Fibroblast of gingiva (primary cell): ENCODE measurements around the gene ARHGAP32.
A peak's percentile ranks its signal among the peaks of the same experiment; 100 is the strongest.
"Not testable (repeated sequence)": the region's sequence is repeated elsewhere in the genome, so short reads cannot be mapped to it uniquely, and the experiment has no call there.

Source experiments
- DNase-seq: peaks from one replicate; pipeline ENCODE4 v3.0.0-alpha.2; 2011; ENCODE audit warnings: low read depth

Gene ARHGAP32

GRCh38 chr11:129034001-129034400, 158.1 kb downstream of the ARHGAP32 start:
- DNase-seq: no peak

GRCh38 chr11:129023968-129024676, 168.0 kb downstream of the ARHGAP32 start:
- DNase-seq: no peak

DNA sequence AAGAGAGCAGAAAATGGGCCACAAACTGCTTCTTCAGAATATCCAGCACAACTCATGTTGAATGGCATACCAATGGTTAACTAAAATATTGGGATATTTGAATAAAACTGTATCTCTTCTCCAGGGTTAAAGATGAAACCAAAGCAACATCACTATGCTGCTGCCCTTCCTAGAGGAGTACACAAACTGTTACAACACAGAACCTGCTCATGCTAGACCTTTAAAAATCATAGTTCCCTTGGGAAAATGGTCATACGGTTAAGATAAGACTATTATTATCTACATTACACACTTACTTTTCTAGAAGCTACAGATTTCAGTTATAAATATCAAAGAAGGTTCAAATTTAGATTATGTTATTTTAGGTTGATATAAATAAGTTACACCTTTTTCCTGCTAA, 170.8 kb downstream of the ARHGAP32 start:
- no peak for DNase-seq

GRCh38 chr11:129018991-129019390, 173.1 kb downstream of the ARHGAP32 start:
- DNase-seq: no peak

- no peak for DNase-seq
These were observed 174.0 kb downstream of the ARHGAP32 start for GRCh38 chr11:129018126-129018525.

DNA sequence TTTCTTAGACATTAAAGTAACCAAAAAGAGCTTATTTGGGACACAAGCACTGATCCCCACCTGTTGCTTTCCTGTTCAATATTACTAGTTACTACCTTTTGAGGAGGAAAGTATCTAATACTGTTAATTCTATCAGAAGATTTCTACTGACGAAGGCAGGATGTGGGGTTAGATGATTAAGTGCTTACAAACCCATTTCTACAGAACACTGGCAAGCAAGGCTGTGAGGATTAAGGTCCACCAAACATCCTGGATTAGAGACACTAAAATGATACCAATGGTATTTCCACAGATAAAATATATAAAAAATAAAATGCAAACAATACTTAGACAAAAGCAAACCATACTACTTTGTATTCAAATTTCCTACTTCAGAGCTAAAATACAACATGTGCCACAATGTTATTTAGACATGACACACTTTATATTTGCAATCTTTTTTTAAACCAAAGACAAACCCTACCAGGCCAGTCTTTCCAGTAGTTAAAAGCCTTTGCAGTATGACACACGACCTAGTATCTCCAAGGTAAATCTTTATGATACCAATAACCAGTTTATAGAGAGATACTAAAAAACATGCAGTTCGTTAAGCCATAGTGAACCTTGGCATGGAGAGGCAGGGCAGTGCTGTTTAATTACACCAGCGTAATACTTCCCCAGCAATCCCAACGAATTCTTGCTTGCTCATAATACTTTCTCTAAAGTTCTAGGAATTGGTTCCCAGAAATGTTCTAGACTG, 178.2 kb downstream of the ARHGAP32 start:
- no peak for DNase-seq

- no peak for DNase-seq
These were observed 179.2 kb downstream of the ARHGAP32 start for GRCh38 chr11:129012880-129013279.

DNA sequence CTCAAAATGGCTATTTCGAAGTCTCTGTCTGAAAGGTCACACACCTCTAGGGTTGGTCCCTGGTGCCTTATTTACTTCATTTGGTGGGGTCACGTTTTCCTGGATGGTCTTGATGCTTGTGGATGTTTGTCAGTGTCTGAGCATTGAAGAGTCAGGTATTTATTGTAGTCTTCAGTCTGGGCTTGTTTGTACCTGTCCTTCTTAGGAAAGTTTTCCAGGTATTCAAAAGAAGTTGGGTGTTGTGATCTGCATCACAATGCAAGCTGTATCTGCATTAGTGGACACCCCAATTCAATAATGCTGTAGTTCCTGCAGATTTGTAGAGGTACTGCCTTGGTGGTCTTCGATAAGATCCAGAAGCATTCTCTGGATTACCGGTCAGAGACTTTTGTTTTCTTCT, 186.0 kb downstream of the ARHGAP32 start:
- DNase-seq: no peak

DNA sequence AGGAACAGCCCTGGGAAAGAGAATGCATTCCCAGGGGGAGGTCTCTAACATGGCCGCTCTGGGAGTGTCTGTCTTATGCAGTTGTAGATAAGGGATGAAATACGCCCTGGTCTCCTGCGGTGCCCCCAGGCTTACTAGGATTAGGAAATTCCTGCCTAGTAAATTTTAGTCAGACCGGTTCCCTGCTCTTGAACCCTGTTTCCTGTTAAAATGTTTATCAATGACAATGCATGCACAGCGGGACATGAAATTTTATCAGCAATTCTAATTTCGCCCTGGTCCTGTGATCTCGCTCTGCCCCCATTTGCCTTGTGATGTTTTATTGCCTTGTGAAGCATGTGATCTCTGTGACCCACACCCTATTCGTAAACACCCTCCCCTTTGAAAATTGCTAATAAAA, 193.0 kb downstream of the ARHGAP32 start:
- not testable (repeated sequence) for DNase-seq

DNA sequence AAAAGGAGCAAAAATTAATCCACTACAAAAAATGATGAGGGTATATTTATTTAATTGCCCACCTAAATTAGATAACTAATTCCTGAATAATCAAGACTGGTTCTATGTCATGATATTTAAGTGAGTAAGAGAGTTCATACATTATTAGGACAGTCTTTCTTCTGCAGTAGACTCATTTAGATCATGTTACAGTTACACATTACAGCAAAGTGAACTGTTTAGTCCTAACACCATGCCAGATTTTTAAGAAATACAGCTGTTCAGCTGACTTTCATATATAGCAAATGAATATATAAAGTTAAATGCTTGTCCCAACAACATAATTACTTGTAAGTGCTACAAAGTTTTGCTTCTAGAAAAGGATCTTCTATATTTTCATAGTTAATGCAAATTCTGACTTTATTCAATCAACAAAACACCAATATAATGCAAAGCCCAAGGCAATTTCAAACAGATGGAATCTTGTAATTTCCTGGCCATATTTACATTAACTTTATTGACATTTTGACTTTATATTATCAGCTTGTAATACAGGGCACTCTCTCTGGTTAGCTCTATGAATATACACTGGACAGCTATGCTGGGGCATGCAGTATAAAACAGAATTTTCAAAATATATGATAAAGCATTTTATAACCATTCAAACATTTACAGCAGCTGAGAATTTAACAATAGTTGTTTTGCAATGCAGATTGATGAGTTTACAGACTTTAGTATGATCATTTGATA, 203.7 kb downstream of the ARHGAP32 start:
- DNase-seq: no peak

DNA sequence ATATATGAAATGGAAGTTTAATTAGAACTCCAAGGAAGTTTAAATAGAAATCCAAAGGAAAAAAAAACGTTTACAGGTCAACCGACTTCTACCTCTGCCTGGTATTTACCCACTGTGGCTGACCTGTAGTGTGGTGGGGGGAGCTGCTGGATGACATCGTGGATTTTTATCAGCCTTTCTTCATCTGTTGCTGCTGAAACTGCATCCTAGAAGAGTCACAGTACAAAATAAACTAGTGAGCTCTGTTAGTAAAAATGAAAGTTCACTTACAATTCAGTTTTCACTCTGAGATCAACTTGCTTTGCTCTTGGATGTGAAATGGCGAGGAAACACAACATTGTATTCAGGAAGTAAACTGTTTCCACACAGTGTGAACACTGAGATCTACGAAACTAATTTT, 206.2 kb downstream of the ARHGAP32 start:
- DNase-seq: no peak

DNA sequence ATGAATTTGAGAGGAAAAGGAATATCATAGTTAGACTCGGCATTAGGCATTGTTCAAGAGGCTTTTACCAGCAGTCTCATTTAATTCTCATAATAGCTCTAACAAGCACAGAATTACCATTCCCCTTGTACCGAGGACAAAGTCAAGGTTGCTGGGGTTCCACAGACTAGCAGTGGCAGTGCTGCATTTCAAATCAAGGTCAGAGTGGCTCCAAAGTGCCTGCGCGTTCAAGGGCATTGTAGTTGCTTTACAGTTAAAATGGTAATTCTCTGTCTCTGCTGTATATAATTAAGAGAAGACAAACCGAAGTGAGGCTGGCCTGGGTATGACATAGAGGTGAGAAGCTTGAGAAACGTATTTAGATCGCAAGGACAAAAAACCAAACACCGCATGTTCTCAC, 209.1 kb downstream of the ARHGAP32 start:
- DNase-seq: no peak

DNA sequence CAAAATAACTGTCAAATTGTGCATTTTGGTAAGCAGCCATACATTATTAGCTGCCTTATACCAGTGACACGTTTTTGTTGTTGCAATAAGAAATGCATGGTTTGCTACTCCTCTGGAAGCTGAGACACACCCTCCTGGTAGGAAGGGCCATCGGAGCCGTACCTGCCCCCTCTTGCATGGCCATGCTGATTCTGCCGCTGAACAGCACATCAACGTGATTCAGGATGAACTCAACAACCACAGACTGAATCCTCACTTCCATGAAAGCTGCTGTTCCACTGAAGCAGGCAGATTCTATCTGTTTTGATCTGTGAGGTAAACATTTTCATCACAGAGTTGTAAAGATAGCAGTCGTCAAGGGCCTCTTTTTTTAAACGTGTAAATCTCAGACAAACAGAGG, 210.9 kb downstream of the ARHGAP32 start:
- no peak for DNase-seq

DNA sequence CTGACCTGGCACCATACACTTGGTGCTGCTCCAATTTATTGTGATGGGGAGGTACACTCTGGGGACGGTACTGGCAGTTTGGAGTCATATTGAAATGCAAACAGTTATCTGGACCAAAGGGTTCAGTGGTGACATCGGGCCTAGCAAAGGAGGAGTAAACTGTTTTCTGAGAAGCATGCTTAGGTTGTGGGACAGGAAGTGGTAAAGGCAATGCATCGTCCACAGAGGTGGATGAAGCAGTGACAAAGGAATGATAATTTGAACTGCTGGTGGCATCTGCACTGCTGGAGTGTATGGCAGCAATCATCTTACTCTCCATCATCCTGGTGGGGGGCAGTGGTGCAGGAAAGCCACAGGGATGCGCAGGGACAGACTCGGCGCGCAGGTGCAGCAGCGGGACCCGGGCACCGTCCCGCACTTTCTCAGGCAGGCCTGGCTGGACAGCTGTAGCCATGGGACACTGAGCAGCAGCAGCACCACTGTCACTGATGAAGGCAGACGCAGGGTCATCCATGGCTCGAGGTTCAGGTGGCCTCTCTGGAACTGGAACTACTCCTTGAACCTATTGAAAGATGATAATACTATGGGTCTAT, 221.4 kb downstream of the ARHGAP32 start:
- DNase-seq: no peak

DNA sequence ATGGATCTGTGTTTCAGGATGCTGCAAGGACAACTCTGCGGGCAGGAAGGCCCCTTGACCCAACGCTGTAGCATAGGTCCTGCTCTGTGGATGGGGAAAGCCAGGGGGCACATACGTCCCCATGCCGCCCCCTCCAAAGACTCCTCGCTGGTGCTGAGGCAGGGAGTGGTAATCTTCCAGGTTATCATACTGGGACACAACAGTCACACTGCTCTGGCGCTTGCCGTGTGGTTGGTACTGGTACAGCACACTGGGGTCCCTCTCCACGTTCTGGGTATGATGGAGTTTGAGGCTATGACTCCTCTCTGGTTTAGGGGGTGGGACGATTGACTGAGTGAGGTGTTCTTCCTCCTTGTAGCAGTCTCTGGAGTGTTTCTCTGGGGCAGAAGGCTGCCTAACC, 223.2 kb downstream of the ARHGAP32 start:
- DNase-seq: no peak

DNA sequence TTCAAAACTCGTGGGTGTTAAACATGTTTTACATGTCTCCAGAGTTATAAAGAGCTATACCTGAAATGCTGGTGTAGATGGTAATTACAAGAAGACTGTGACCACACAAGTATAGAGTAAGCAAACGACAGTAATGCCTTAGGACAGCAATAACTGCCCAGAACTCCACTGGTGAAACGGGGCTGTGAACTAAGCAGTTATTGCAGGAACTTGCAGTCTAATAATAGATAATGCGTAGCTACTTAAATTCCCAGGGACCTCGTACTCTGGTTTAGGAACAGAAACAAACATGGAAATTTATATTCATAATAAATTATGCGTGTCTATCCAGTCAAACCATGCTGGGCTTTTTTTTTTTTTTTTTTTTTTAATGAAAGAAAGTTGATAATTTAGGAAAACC, 224.5 kb downstream of the ARHGAP32 start:
- no peak for DNase-seq

GRCh38 chr11:128965485-128965884, 226.6 kb downstream of the ARHGAP32 start:
- DNase-seq: no peak

GRCh38 chr11:128964463-128964930, 227.6 kb downstream of the ARHGAP32 start:
- DNase-seq: no peak

- peak; percentile 29 for DNase-seq
These were observed 228.3 kb downstream of the ARHGAP32 start for GRCh38 chr11:128963744-128964325.

DNA sequence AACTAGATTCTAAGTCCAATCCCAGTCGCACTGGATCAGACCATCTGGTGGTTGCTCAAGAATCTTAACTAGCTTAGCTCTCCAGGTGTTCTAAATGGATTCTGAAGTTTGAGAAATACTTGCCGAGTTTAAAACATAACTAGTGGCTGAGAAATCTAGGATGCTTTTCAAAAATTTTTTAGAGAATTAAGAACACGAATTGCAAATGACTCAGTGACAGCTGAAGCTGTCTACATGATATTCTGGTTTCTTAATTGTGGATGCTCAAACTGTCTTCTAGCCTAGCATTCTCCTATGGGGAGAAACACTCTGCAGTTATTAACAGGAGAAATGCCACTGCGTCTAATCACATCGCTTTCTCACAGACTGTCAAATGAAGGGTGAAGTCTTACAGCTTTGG, 229.2 kb downstream of the ARHGAP32 start:
- no peak for DNase-seq

DNA sequence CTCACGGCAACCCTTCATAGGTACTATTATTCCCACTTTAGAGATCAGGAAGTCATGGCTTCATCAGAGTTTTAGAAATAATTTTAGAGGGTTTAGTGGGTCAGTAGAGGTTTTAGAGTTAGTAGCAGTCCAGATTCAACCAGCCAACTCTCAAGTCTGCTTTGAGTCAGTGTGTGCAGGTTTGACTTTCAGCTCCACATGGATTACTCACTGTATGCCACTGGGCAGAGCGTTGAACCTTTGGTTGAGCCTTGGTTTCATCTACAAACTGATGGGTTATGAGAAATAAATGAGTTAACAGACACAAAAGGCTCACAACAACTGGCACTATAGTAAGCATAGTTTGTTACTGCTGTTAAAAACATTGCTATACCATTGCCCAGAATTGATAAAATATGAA, 230.5 kb downstream of the ARHGAP32 start:
- DNase-seq: no peak

DNA sequence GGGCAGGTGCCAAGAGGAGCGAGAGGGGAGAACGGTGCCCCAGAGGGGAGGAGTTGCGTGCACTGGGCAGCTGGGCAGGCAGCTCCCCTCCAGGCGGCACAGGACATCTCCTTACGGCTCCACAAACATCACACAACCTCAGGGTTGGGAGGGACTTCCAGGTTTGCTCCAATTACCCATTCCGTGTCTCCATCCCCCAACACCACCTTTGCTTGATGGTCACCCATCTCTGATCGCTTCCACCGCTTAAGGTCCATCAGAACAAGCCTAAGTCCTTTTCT, 235.0 kb downstream of the ARHGAP32 start:
- no peak for DNase-seq
